K562 (cell line): Measurements from ENCODE around the gene LGALS7. TPM values are rescaled to one million over a fixed set of nuclear protein-coding genes. Genes with fewer than 3 reads are reported as not detected.

ENCODE experiments used
- ATAC-seq: fragments of 200-7000 bp; cut with Tn5 transposase; 3 replicates; pipeline ENCODE4 v1.9.1; 2020; ENCODE audit warnings: moderate library complexity
- BruUV-seq: library from RNA; stranded (reverse); fragments of 400-500 nt; replicated peaks from 2 replicates; lab custom pipeline; 2021; lab: Mats Ljungman, UMichigan
- CTCF ChIA-PET: fragments of 300-600 bp; formaldehyde crosslinking; extraction: SDS; loops from one replicate; lab custom pipeline; 2021; ENCODE audit warnings: low intra/inter-chr PET ratio; lab: Yijun Ruan, JAX
- POLR2A ChIA-PET: fragments of 300-600, 350-650 bp; sonication (Branson Sonifier 250); formaldehyde crosslinking; extraction: SDS; loops from one replicate; lab custom pipeline; 2021; ENCODE audit warnings: antibody characterized with exemption, inconsistent platforms; lab: Yijun Ruan, JAX
- DNase-seq, 4 experiments: peaks; one replicate each; pipeline versions ENCODE4 v3.0.0 to v3.0.0-alpha.2; 2011 to 2018; ENCODE audit warnings: low spot score in 3 of 4, mixed read lengths in 3 of 4; ENCODE audit errors: extremely low read depth in 1 of 4
- FAIRE-seq: peaks from 2 replicates; lab custom pipeline; 2011; peaks lifted over from hg19 to GRCh38; lab: Jason Lieb, UNC
- H2AFZ ChIP-seq: 2 replicates; pipeline ENCODE4 v1.6.0; 2011; ENCODE audit warnings: low read depth, low read length, control low read depth, inconsistent platforms
- H3K27ac ChIP-seq: fragments of 200-600 bp; 3 replicates; pipeline ENCODE4 v1.8.0; 2011; ENCODE audit warnings: low read depth, mild to moderate bottlenecking, control low read depth, inconsistent platforms, low read length, moderate library complexity, mixed read lengths; ENCODE audit errors: extremely low read depth
- H3K27me3 ChIP-seq, 2 experiments: fragments of 300-600 bp in 1 of 2; 2 replicates in 1 of 2; 3 replicates in 1 of 2; pipeline versions ENCODE4 v1.6.0 to v1.8.0; 2011; ENCODE audit warnings: inconsistent platforms in 2 of 2, low read length in 2 of 2, mild to moderate bottlenecking in 1 of 2, mixed read lengths in 1 of 2, moderate library complexity in 1 of 2; ENCODE audit not compliant: control insufficient read depth in 2 of 2, insufficient read depth in 2 of 2
- H3K36me3 ChIP-seq: fragments of 300-600 bp; 3 replicates; pipeline ENCODE4 v1.8.0; 2011; ENCODE audit warnings: mild to moderate bottlenecking, low read length, inconsistent platforms; ENCODE audit not compliant: control insufficient read depth, insufficient read depth
- H3K4me1 ChIP-seq, 2 experiments: fragments of 200-600 bp in 1 of 2; replicated peaks in 1 of 2; 2 replicates in 1 of 2; 3 replicates in 1 of 2; pipeline versions ENCODE4 v1.5.1 to v1.8.0; 2011; ENCODE audit warnings: inconsistent platforms in 2 of 2, low read length in 2 of 2, mild to moderate bottlenecking in 1 of 2, mixed read lengths in 1 of 2, moderate library complexity in 1 of 2; ENCODE audit not compliant: control insufficient read depth in 2 of 2, insufficient read depth in 2 of 2
- H3K4me2 ChIP-seq: 2 replicates; pipeline ENCODE4 v1.6.1; 2011; ENCODE audit warnings: low read length, control low read depth, inconsistent platforms, mixed read lengths; ENCODE audit not compliant: insufficient read depth
- H3K4me3 ChIP-seq: fragments of 200-600 bp; sonication (generic), shearing (Covaris generic); 2 replicates; pipeline ENCODE4 v1.5.1; 2016; ENCODE audit warnings: control low read depth, inconsistent platforms
- H3K79me2 ChIP-seq: fragments of 200-600 bp; 3 replicates; pipeline ENCODE4 v1.8.0; 2011; ENCODE audit warnings: low read length, inconsistent platforms; ENCODE audit not compliant: control insufficient read depth, insufficient read depth
- H3K9ac ChIP-seq, 2 experiments: 2 replicates each; pipeline versions ENCODE4 v1.6.0 to v1.6.1; 2011; ENCODE audit warnings: low read depth in 2 of 2, low read length in 2 of 2, control low read depth in 1 of 2, inconsistent platforms in 1 of 2, mild to moderate bottlenecking in 1 of 2, mixed read lengths in 1 of 2; ENCODE audit not compliant: insufficient read depth in 1 of 2
- H3K9me1 ChIP-seq: one replicate; pipeline ENCODE4 v1.6.0; 2011; ENCODE audit warnings: inconsistent platforms, mild to moderate bottlenecking, low read length, moderate library complexity; ENCODE audit not compliant: control insufficient read depth, insufficient read depth
- H3K9me3 ChIP-seq: replicated peaks from 2 replicates; pipeline ENCODE4 v1.5.1; 2011; ENCODE audit warnings: low read depth, low read length, inconsistent platforms; ENCODE audit not compliant: control insufficient read depth, insufficient read depth
- H4K20me1 ChIP-seq: replicated peaks from 2 replicates; pipeline ENCODE4 v1.6.1; 2011; ENCODE audit warnings: low read length, inconsistent platforms, mixed read lengths; ENCODE audit not compliant: control insufficient read depth, insufficient read depth
- BCOR ChIP-seq: fragments of 450-650 bp; IDR thresholded peaks from 2 replicates; pipeline ENCODE4 v1.6.1; 2016
- CBX3 ChIP-seq, 2 experiments: IDR thresholded peaks; 1 replicate in 1 of 2; 2 replicates in 1 of 2; pipeline ENCODE4 v1.6.1; 2012; ENCODE audit warnings: inconsistent platforms in 2 of 2, low read length in 2 of 2, borderline replicate concordance in 1 of 2, control low read depth in 1 of 2
- FOXA3 ChIP-seq, 2 experiments: fragments of 450-650 bp in 1 of 2; sonication (generic) in 1 of 2; formaldehyde crosslinking; IDR thresholded peaks in 1 of 2; conservative IDR thresholded peaks in 1 of 2; 2 replicates each; pipeline versions ENCODE4 v1.4.0 to v1.8.0; 2020 to 2022; ENCODE audit warnings: mild to moderate bottlenecking in 2 of 2, missing genetic modification reagents in 1 of 2
- HIVEP1 ChIP-seq: fragments of 250-450 bp; sonication (Bioruptor Pico); IDR thresholded peaks from 2 replicates; pipeline ENCODE4 v1.4.0; 2020; ENCODE audit warnings: mild to moderate bottlenecking
- KDM1A ChIP-seq, 2 experiments: fragments of 450-650 bp; IDR thresholded peaks; 2 replicates each; pipeline ENCODE4 v1.6.1; 2016; ENCODE audit warnings: mild to moderate bottlenecking in 2 of 2
- PTBP1 ChIP-seq: fragments of 200-400 bp; formaldehyde crosslinking; IDR thresholded peaks from 2 replicates; pipeline ENCODE4 v1.6.1; 2017; ENCODE audit warnings: low read depth, low read length
- RBM25 ChIP-seq: fragments of 200-400 bp; formaldehyde crosslinking; IDR thresholded peaks from 2 replicates; pipeline ENCODE4 v1.6.1; 2018; ENCODE audit warnings: low read length, low read depth, moderate library complexity; ENCODE audit not compliant: severe bottlenecking
- SMAD3 ChIP-seq: fragments of 450-650 bp; formaldehyde crosslinking; conservative IDR thresholded peaks from 2 replicates; pipeline ENCODE4 v1.4.0; 2020; ENCODE audit warnings: mild to moderate bottlenecking
- SMARCA5 ChIP-seq: fragments of 450-650 bp; IDR thresholded peaks from 2 replicates; pipeline ENCODE4 v1.6.1; 2016
- SMC3 ChIP-seq: conservative IDR thresholded peaks from 2 replicates; pipeline ENCODE4 v1.6.1; 2011; ENCODE audit warnings: low read depth, low read length, improper control_type of control experiment; ENCODE audit not compliant: insufficient read depth
- TAF7 ChIP-seq: fragments of 450-650 bp; IDR thresholded peaks from 2 replicates; pipeline ENCODE4 v1.6.1; 2016; ENCODE audit warnings: missing genetic modification characterization, missing compliant biosample characterization
- TBL1XR1 ChIP-seq, 2 experiments: IDR thresholded peaks; 2 replicates each; pipeline ENCODE4 v1.6.1; 2012; ENCODE audit warnings: improper control_type of control experiment in 2 of 2, low read length in 2 of 2, mild to moderate bottlenecking in 1 of 2
- ZEB2 ChIP-seq: fragments of 450-650 bp; IDR thresholded peaks from 2 replicates; pipeline ENCODE4 v1.6.1; 2016
- ZFP36 ChIP-seq: fragments of 150-350 bp; IDR thresholded peaks from 2 replicates; pipeline ENCODE4 v1.6.1; 2018; ENCODE audit warnings: low read length, low read depth; ENCODE audit not compliant: partially characterized antibody
- ZNF41 ChIP-seq: fragments of 250-450 bp; sonication (Bioruptor Pico); conservative IDR thresholded peaks from 2 replicates; pipeline ENCODE4 v1.4.0; 2020; ENCODE audit warnings: mild to moderate bottlenecking
- ZNF77 ChIP-seq: fragments of 250-450 bp; sonication (Bioruptor Pico); IDR thresholded peaks from 2 replicates; pipeline ENCODE4 v1.5.0; 2020
- WGBS: fragments of 100-300 bp; shearing (Covaris generic); methylation state at CpG from one replicate; pipeline ENCODE4 v1.1.6; 2016; ENCODE audit warnings: low coverage, mixed read lengths; ENCODE audit not compliant: insufficient coverage; ENCODE audit errors: missing lambda C conversion rate; 5-methylcytosine and 5-hydroxymethylcytosine counted together
- in situ Hi-C: fragments of 300-500 bp; cut with MboI; formaldehyde crosslinking; loops from 4 replicates; pipeline ENCODE4 v1.15.0; 2018; ENCODE audit warnings: inconsistent platforms, mixed read lengths
- intact Hi-C: fragments of 100-400 bp; cut with micrococcal nuclease; formaldehyde crosslinking; loops from 2 replicates; pipeline ENCODE4 v1.14.2; 2022
- polyA plus RNA-seq, 8 experiments: library from polyadenylated mRNA; depleted of rRNA in 4 of 8; stranded (reverse) in 5 of 8; unstranded in 3 of 8; fragments of >200 nt; fragmentation: Nextera tagmentation in 2 of 8; fragmentation: Illumina TruSeq in 1 of 8; extraction: Ambion mirVana in 2 of 8; extraction: Trizol in 1 of 8; gene quantifications; 2 replicates each; pipeline versions ENCODE4 v1.2.1 to v1.2.3, GENCODE V29; 2011 to 2014; ENCODE audit warnings: inconsistent platforms in 1 of 8, missing spikeins in 1 of 8
- total RNA-seq, 7 experiments: library from RNA; depleted of rRNA in 6 of 7; stranded (reverse); fragments of >200 nt in 6 of 7; fragmentation: Illumina TruSeq in 2 of 7; extraction: Trizol in 2 of 7; gene quantifications; 2 replicates each; pipeline versions ENCODE4 v1.2.1 to v1.2.3, GENCODE V29; 2011 to 2021; ENCODE audit warnings: low replicate concordance in 1 of 7
- TF ChIP-seq, protein P1 (sequence below): fragments of 450-650 bp; IDR thresholded peaks from one replicate; pipeline ENCODE4 v1.6.1; 2018; ENCODE audit warnings: mild to moderate bottlenecking, moderate library complexity; ENCODE audit not compliant: partially characterized antibody

LGALS7 gene
- total and polyA plus RNA-seq, 9 of the 15 experiments (the other 6 are each of a cell fraction or from before 2014, with no cell fraction given): not detected

DNA sequence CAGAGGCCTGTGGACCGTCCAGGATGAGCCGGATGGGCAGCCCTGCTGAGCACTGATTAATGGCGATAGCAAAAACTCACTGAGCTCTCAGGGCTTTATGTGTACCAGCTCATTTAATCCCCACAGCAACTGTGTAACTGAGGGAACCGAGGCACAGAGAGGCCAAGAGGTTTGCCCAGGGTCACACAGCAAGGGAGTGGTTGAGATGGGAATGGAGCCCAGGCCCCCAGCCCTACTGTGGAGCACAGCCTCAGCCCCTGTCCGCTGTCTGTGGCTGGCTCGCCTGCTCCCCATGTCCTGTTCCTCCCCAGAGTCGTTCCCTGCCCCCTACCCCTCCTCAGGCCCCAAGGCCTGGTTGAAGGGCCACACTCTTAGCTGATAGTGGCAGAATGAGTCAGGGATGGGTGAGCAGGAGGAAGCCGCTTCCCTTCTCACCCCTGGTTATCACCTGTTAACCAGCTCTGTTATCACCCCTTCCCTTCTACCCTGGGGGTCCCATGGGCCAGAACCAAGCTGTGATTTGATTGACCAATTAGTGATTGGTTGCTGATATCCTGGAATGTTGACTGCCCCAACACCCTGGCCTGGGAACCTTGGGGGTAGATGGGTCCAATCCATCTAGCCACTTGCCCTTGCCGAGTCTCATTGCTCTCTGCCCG, 50.2 kb downstream of the LGALS7 start:
- H3K9ac ChIP-seq: 0 out of 4 replicates have a peak overlapping the region, but pooled peaks of 1 of the 2 experiments have one; percentile 17
- BruUV-seq: no TSS peak
- H3K4me2 ChIP-seq: no peak overlapping the region
- POLR2A ChIA-PET: interaction anchor here (0.6 to 2.2 kb wide), 6 partner anchors 10 to 125 kb away, joined by 3 to 8 read pairs (median 4); no protein-coding TSS in a partner anchor
- ATAC-seq (no peak), FAIRE-seq (no peak)
- WGBS: 90% methylated on average over 9 of the region's 10 CpGs
- no peaks in the 10 kb centered on the region for H3K27me3 ChIP-seq
- H3K9me1 ChIP-seq: no peaks in the 10 kb centered on the region
- intact Hi-C loops (no loop called here), in situ Hi-C loops (no loop called here)
- no peaks in the 10 kb centered on the region for H3K9me3 ChIP-seq
- peaks cover 98% of the 10 kb centered on the region; the same call in 2 of the 3 replicates for H3K36me3 ChIP-seq
- peaks cover 4% of the 10 kb centered on the region; the same call in 1 of the 2 replicates for H4K20me1 ChIP-seq
- no peak overlapping the region for H2AFZ ChIP-seq
- H3K27ac ChIP-seq: no peak overlapping the region
- CTCF ChIA-PET: no interaction called here
- TF ChIP-seq BCOR: peak; percentile 84
- TF ChIP-seq ZNF41 (CRISPR knock-in tag): no peak
- TF ChIP-seq FOXA3 (CRISPR knock-in tag; conservative IDR thresholded peaks at IDR 0.05 in 1 of 2, IDR thresholded peaks at IDR 0.05 in 1 of 2): no peak
- peak; percentile 89 for TF ChIP-seq ZFP36
- no peak for TF ChIP-seq TBL1XR1 (IDR thresholded peaks at IDR 0.05; ENCODE audit: low read length in 2 of 2)
- TF ChIP-seq, protein P1, sequence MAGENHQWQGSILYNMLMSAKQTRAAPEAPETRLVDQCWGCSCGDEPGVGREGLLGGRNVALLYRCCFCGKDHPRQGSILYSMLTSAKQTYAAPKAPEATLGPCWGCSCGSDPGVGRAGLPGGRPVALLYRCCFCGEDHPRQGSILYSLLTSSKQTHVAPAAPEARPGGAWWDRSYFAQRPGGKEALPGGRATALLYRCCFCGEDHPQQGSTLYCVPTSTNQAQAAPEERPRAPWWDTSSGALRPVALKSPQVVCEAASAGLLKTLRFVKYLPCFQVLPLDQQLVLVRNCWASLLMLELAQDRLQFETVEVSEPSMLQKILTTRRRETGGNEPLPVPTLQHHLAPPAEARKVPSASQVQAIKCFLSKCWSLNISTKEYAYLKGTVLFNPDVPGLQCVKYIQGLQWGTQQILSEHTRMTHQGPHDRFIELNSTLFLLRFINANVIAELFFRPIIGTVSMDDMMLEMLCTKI: no peak
- TF ChIP-seq RBM25: peak; percentile 91
- no peak for TF ChIP-seq ZNF77 (CRISPR knock-in tag)
- no peak for TF ChIP-seq ZEB2
- TF ChIP-seq SMC3: no peak
- TF ChIP-seq SMARCA5: 0 out of 2 replicates have a peak, but pooled peaks have one; percentile 49
- no peak for TF ChIP-seq HIVEP1 (CRISPR knock-in tag)
- peak in 1 of 2 experiments; percentile 54; a peak in 1 of 4 replicates for TF ChIP-seq KDM1A (IDR thresholded peaks at IDR 0.05)
- no peak for TF ChIP-seq SMAD3
- no peak for TF ChIP-seq TAF7
- TF ChIP-seq PTBP1: 0 out of 2 replicates have a peak, but pooled peaks have one; percentile 75
- no peak for TF ChIP-seq CBX3 (IDR thresholded peaks at IDR 0.05; ENCODE audit: borderline replicate concordance in 1 of 2, low read length in 2 of 2)
- TF ChIP-seq, all 486 proteins: peak for 6
- H3K4me3 ChIP-seq: no peak overlapping the region
- DNase-seq: no peak
- H3K4me1 ChIP-seq: peaks cover 5 to 55% of the 10 kb centered on the region in 2 experiments; a peak in 4 of 5 replicates
- no peaks in the 10 kb centered on the region for H3K79me2 ChIP-seq
